Endodermal cell (in vitro differentiated cells): ENCODE results near the gene CLDN6. TPM values are rescaled to one million over a fixed set of nuclear protein-coding genes. Genes with fewer than 3 reads are reported as not detected.

Source experiments
- DNase-seq: peaks from one replicate; pipeline ENCODE4 v3.0.0-alpha.2; 2017
- H3K27ac ChIP-seq: 2 replicates; pipeline ENCODE4 v1.5.1; 2013; ENCODE audit warnings: mild to moderate bottlenecking, low read depth, low read length, moderate library complexity
- H3K27me3 ChIP-seq: 2 replicates; pipeline ENCODE4 v1.6.1; 2013; ENCODE audit warnings: mild to moderate bottlenecking, low read length, moderate library complexity; ENCODE audit not compliant: insufficient read depth, control insufficient read depth, poor library complexity, severe bottlenecking
- H3K36me3 ChIP-seq: 2 replicates; pipeline ENCODE4 v1.7.0; 2013; ENCODE audit warnings: mild to moderate bottlenecking, low read length, moderate library complexity; ENCODE audit not compliant: control insufficient read depth, insufficient read depth
- H3K4me1 ChIP-seq: one replicate; pipeline ENCODE4 v1.7.0; 2013; ENCODE audit warnings: low read length; ENCODE audit not compliant: control insufficient read depth, insufficient read depth
- H3K4me3 ChIP-seq: 2 replicates; pipeline ENCODE4 v1.5.1; 2013; ENCODE audit warnings: mild to moderate bottlenecking, low read length, moderate library complexity
- H3K9ac ChIP-seq: 2 replicates; pipeline ENCODE4 v1.6.1; 2013; ENCODE audit warnings: mild to moderate bottlenecking, low read length, moderate library complexity; ENCODE audit not compliant: poor library complexity, severe bottlenecking; ENCODE audit errors: extremely low read depth
- H3K9me3 ChIP-seq: 2 replicates; pipeline ENCODE4 v1.6.1; 2013; ENCODE audit warnings: mild to moderate bottlenecking, low read length, moderate library complexity; ENCODE audit not compliant: control insufficient read depth
- H3K27ac Mint-ChIP-seq: 2 replicates; pipeline ENCODE4 v1.8.0; 2020; ENCODE audit warnings: mixed read lengths
- H3K27me3 Mint-ChIP-seq: 2 replicates; pipeline ENCODE4 v1.8.0; 2021; ENCODE audit warnings: mild to moderate bottlenecking, mixed read lengths; ENCODE audit not compliant: insufficient read depth
- H3K36me3 Mint-ChIP-seq: 2 replicates; pipeline ENCODE4 v1.8.0; 2020; ENCODE audit warnings: low read depth, mixed read lengths
- H3K4me1 Mint-ChIP-seq: 2 replicates; pipeline ENCODE4 v1.8.0; 2020; ENCODE audit warnings: mixed read lengths
- H3K4me3 Mint-ChIP-seq: 2 replicates; pipeline ENCODE4 v1.8.0; 2020; ENCODE audit warnings: mild to moderate bottlenecking, moderate library complexity, mixed read lengths
- H3K9me3 Mint-ChIP-seq: 2 replicates; pipeline ENCODE4 v1.8.0; 2020; ENCODE audit warnings: mild to moderate bottlenecking, mixed read lengths
- WGBS, 2 experiments: methylation state at CpG; one replicate each; pipeline versions ENCODE4 v1.1.5 to v1.1.7; 2013; ENCODE audit warnings: missing lambda C conversion rate in 2 of 2, mixed read lengths in 1 of 2; ENCODE audit not compliant: insufficient coverage in 1 of 2, insufficient read length in 1 of 2; 5-methylcytosine and 5-hydroxymethylcytosine counted together
- total RNA-seq, 2 donors: library from RNA; stranded (reverse); fragmentation: NEBNext Ultra II Directional in 1 of 2; extraction: Animal tissue kit (Norgen Biotek cat#: 25700) in 1 of 2; gene quantifications; 2 replicates in 1 of 2; 3 replicates in 1 of 2; pipeline ENCODE4 v1.2.1, GENCODE V29; 2021
- TF ChIP-seq, protein P1 (sequence below): fragments of 200-600 bp; sonication (generic); conservative IDR thresholded peaks from 2 replicates; pipeline ENCODE4 v1.5.0; 2021; ENCODE audit warnings: antibody characterized with exemption, mild to moderate bottlenecking

The CLDN6 gene
- total RNA-seq, 2 donors from 2014 or later = 404 to 572 TPM

DNA sequence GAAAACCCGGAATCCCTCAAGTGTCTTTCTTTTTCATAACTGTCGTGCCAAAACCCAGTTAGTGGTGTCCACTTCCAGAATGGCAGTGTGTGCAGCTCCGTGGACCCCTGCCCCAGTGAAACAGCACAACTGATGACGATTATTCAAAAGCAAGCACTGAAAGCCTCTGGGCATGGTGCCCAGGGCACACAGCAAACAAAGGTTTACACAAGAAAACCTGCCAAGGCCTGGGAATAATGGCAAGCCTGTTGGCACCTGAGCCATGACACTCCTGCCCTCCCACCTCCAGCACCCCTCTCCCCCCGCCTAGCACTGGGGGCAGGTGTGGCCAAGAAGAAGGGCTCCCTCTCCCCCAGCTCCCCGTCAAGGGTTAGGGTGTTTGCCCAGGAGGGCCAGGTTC, 40.5 kb downstream of the CLDN6 start:
- Mint-ChIP-seq H3K36me3 (peaks cover 10% of the 10 kb centered on the region), H3K4me3 (no peak overlapping the region), H3K27ac (no peak overlapping the region), H3K9me3 (no peaks in the 10 kb centered on the region), H3K4me1 (peaks cover 19% of the 10 kb centered on the region), H3K27me3 (no peaks in the 10 kb centered on the region)
- Histone ChIP-seq H3K36me3 (peaks cover 29% of the 10 kb centered on the region), H3K9ac (no peak overlapping the region), H3K4me3 (no peak overlapping the region), H3K27ac (no peak overlapping the region), H3K4me1 (peaks cover 3% of the 10 kb centered on the region), H3K27me3 (no peaks in the 10 kb centered on the region), H3K9me3 (no peaks in the 10 kb centered on the region)
- no peak for DNase-seq
- TF ChIP-seq, protein P1, sequence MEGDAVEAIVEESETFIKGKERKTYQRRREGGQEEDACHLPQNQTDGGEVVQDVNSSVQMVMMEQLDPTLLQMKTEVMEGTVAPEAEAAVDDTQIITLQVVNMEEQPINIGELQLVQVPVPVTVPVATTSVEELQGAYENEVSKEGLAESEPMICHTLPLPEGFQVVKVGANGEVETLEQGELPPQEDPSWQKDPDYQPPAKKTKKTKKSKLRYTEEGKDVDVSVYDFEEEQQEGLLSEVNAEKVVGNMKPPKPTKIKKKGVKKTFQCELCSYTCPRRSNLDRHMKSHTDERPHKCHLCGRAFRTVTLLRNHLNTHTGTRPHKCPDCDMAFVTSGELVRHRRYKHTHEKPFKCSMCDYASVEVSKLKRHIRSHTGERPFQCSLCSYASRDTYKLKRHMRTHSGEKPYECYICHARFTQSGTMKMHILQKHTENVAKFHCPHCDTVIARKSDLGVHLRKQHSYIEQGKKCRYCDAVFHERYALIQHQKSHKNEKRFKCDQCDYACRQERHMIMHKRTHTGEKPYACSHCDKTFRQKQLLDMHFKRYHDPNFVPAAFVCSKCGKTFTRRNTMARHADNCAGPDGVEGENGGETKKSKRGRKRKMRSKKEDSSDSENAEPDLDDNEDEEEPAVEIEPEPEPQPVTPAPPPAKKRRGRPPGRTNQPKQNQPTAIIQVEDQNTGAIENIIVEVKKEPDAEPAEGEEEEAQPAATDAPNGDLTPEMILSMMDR = no peak
- WGBS, 2 experiments = 93 to 95% methylated on average over 5 to 6 of the region's 6 CpGs

DNA sequence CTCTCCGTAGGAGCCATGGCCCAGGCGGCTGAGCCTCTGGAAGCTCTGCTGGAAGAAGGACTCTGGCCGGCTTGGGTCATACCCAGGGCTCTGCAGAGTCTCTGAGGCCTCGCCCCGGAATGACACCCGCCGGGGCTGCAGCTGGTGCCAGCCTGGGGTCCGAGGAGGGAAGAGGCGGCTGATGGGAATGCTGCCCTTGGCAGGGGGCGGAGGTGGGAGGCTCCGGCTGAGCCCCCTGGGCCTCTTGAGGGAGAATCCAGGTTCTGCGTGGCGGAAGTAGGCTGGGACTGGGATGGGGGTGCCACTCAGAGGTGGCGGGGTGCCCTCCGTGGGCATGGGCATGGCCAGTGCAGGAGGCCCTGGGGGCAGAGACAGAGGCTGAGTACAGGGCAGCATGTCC, 41.3 kb downstream of the CLDN6 start:
- Histone ChIP-seq H3K4me3 (no peak overlapping the region), H3K4me1 (no peaks in the 10 kb centered on the region), H3K27me3 (no peaks in the 10 kb centered on the region), H3K36me3 (peaks cover 29% of the 10 kb centered on the region), H3K27ac (no peak overlapping the region), H3K9ac (no peak overlapping the region), H3K9me3 (no peaks in the 10 kb centered on the region)
- H3K4me3 Mint-ChIP-seq = no peak overlapping the region
- H3K27ac Mint-ChIP-seq = no peak overlapping the region
- 95 to 97% methylated on average over 8 to 15 of the region's 15 CpGs for WGBS, 2 experiments
- H3K4me1 Mint-ChIP-seq = peaks cover 11% of the 10 kb centered on the region
- DNase-seq = no peak
- H3K27me3 Mint-ChIP-seq = no peaks in the 10 kb centered on the region
- H3K36me3 Mint-ChIP-seq = peaks cover 16% of the 10 kb centered on the region
- TF ChIP-seq, protein P1 = no peak
- no peaks in the 10 kb centered on the region for H3K9me3 Mint-ChIP-seq

- H3K4me1 Mint-ChIP-seq = peaks cover 7% of the 10 kb centered on the region
- DNase-seq = no peak
- Histone ChIP-seq H3K9me3 (no peaks in the 10 kb centered on the region), H3K27me3 (no peaks in the 10 kb centered on the region), H3K27ac (no peak overlapping the region), H3K9ac (no peak overlapping the region), H3K36me3 (peaks cover 29% of the 10 kb centered on the region), H3K4me1 (no peaks in the 10 kb centered on the region), H3K4me3 (no peak overlapping the region)
- no peak overlapping the region for H3K4me3 Mint-ChIP-seq
- WGBS, 2 experiments = 95% methylated on average over 7 of the region's 7 CpGs; no CpG with 5 or more reads in 1 of the 2 experiments
- H3K9me3 Mint-ChIP-seq = no peaks in the 10 kb centered on the region
- peaks cover 16% of the 10 kb centered on the region for H3K36me3 Mint-ChIP-seq
- H3K27ac Mint-ChIP-seq = no peak overlapping the region
- TF ChIP-seq, protein P1 = no peak
- H3K27me3 Mint-ChIP-seq = no peaks in the 10 kb centered on the region
Measured at GRCh38 chr16:2976201-2976600, 41.8 kb downstream of the CLDN6 start.
